Measurements from ENCODE around the gene CMIP. TPM values are rescaled to one million over a fixed set of nuclear protein-coding genes. Genes with fewer than 3 reads are reported as not detected.

The CMIP gene
- total RNA-seq, 6 experiments from 2014 or later: 12.2 to 23.0 (median 16.5) TPM

- no peak overlapping the region for H3K27ac ChIP-seq
- H3K9me3 ChIP-seq: no peaks in the 10 kb centered on the region
- ATAC-seq (no peak), DNase-seq (no peak)
- H3K4me3 ChIP-seq: no peak overlapping the region
- intact Hi-C loops (cut with DNase I): loop anchor here (5.0 to 10.0 kb wide), 2 partner anchors 33 to 76 kb away; no protein-coding TSS in a partner anchor
- peaks cover 0 to 53% (median 21%) of the 10 kb centered on the region in 4 donors for H3K4me1 ChIP-seq
- no peaks in the 10 kb centered on the region for H3K36me3 ChIP-seq
- TF ChIP-seq, protein P1, sequence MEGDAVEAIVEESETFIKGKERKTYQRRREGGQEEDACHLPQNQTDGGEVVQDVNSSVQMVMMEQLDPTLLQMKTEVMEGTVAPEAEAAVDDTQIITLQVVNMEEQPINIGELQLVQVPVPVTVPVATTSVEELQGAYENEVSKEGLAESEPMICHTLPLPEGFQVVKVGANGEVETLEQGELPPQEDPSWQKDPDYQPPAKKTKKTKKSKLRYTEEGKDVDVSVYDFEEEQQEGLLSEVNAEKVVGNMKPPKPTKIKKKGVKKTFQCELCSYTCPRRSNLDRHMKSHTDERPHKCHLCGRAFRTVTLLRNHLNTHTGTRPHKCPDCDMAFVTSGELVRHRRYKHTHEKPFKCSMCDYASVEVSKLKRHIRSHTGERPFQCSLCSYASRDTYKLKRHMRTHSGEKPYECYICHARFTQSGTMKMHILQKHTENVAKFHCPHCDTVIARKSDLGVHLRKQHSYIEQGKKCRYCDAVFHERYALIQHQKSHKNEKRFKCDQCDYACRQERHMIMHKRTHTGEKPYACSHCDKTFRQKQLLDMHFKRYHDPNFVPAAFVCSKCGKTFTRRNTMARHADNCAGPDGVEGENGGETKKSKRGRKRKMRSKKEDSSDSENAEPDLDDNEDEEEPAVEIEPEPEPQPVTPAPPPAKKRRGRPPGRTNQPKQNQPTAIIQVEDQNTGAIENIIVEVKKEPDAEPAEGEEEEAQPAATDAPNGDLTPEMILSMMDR (IDR thresholded peaks at IDR 0.05): no peak
- TF ChIP-seq POLR2A (IDR thresholded peaks at IDR 0.05): no peak
- 87% methylated on average over 12 of the region's 19 CpGs for WGBS (ENCODE audit: insufficient coverage, low coverage, low lambda C conversion rate, missing lambda C conversion rate)
- no peaks in the 10 kb centered on the region for H3K27me3 ChIP-seq
These were observed 14.4 kb downstream of the CMIP start for GRCh38 chr16:81458827-81459598.

DNA sequence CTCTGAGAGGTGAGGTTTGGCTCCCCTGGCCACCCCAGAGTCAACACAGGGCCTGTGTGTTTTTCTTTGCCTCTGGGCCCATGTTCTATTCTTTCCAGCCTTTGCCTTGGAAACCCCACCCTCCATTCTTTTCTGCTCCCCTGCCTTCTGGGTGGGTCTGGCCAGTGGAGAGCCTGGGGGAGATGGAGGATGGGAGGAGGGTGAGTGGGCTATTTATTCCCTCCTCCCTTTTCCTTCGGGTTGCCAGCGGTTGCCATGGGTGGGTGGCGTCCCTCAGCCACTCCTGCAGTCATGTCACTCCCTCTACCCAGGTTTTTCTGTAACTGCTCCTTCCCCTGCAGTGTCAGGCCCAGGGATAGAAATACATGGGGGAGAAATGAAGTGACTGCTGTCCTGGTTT, 15.5 kb downstream of the CMIP start:
- intact Hi-C loops (cut with DNase I): no loop called here
- H3K36me3 ChIP-seq: no peaks in the 10 kb centered on the region
- no peak overlapping the region for H3K27ac ChIP-seq
- TF ChIP-seq, protein P1 (IDR thresholded peaks at IDR 0.05): no peak
- no peak for TF ChIP-seq POLR2A (IDR thresholded peaks at IDR 0.05)
- DNase-seq (no peak), ATAC-seq (no peak)
- no peaks in the 10 kb centered on the region for H3K27me3 ChIP-seq
- 17% methylated on average over 1 of the region's 3 CpGs for WGBS (ENCODE audit: insufficient coverage, low coverage, low lambda C conversion rate, missing lambda C conversion rate)
- peaks cover 0 to 45% (median 16%) of the 10 kb centered on the region in 4 donors for H3K4me1 ChIP-seq
- H3K9me3 ChIP-seq: no peaks in the 10 kb centered on the region
- H3K4me3 ChIP-seq: no peak overlapping the region

DNA sequence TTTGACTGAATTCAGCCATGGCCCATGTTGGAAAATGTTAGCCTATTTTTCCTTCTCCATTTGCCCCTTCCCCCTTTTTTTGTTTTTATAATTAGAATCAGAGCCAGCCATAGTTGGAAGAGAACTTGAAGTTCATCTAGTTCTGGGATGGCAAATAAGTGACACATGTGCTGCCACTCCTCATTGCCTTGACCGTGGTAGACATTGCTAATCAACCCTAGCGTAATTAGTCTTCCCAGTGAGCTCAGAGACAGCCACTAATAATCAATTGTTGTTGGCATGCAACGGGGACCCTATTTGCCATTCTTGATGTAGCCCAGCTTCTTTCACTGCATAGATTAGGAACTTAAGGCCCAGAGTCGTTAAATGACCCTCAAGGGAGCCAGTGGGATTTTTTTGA, 16.6 kb downstream of the CMIP start:
- no peaks in the 10 kb centered on the region for H3K9me3 ChIP-seq
- no peak overlapping the region for H3K4me3 ChIP-seq
- no peaks in the 10 kb centered on the region for H3K36me3 ChIP-seq
- H3K27ac ChIP-seq: no peak overlapping the region
- peaks cover 0 to 45% (median 10%) of the 10 kb centered on the region in 4 donors for H3K4me1 ChIP-seq
- no peaks in the 10 kb centered on the region for H3K27me3 ChIP-seq
- no peak for ATAC-seq
- intact Hi-C loops (cut with DNase I): no loop called here
- no CpG with 5 or more reads among the region's 4 CpGs for WGBS (ENCODE audit: insufficient coverage, low coverage, low lambda C conversion rate, missing lambda C conversion rate)
- no peak for TF ChIP-seq POLR2A (IDR thresholded peaks at IDR 0.05)
- TF ChIP-seq, protein P1 (IDR thresholded peaks at IDR 0.05): no peak
- no peak for DNase-seq

- H3K4me3 ChIP-seq: no peak overlapping the region
- no peak for DNase-seq
- TF ChIP-seq, protein P1 (IDR thresholded peaks at IDR 0.05): no peak
- no peak for TF ChIP-seq POLR2A (IDR thresholded peaks at IDR 0.05)
- 75% methylated on average over 4 of the region's 4 CpGs for WGBS (ENCODE audit: insufficient coverage, low coverage, low lambda C conversion rate, missing lambda C conversion rate)
- no peaks in the 10 kb centered on the region for H3K9me3 ChIP-seq
- peaks cover 0 to 46% (median 10%) of the 10 kb centered on the region in 4 donors for H3K4me1 ChIP-seq
- intact Hi-C loops (cut with DNase I): no loop called here
- H3K27me3 ChIP-seq: no peaks in the 10 kb centered on the region
- H3K27ac ChIP-seq: no peak overlapping the region
- H3K36me3 ChIP-seq: no peaks in the 10 kb centered on the region
- no peak for ATAC-seq
These were observed 17.2 kb downstream of the CMIP start for GRCh38 chr16:81461766-81462165.

Measured in right lobe of liver (tissue), 6 donors.